GM21390 (cell line): ENCODE measurements around the gene PNMA8B.

Experiments
- ATAC-seq: cut with Tn5 transposase; IDR thresholded peaks from one replicate; pipeline ENCODE4 v1.9.1; 2021; ENCODE audit not compliant: unreplicated experiment

PNMA8B gene

GRCh38 chr19:46460055-46460454 lies 35.6 kb downstream of the PNMA8B start:
- no peak for ATAC-seq

GRCh38 chr19:46456930-46457329 lies 38.7 kb downstream of the PNMA8B start:
- ATAC-seq: no peak

DNA sequence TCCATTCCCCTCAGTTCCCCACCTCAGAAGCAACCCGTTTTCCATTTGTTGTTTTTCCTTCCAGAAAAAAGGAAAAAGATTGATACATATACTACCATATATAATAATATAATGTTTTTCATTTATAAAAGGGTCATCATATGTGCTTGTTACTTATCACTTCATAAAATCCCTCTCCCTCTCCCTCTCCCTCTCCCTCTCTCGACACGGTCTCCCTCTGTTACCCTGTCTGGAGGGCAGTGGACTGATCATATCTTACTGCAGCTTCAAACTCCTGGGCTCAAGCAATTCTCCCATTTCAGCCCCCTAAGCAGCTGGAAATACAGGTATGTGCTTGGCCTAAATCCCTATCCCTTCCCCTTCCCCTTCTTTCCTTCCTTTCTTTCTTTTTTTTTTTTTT lies 41.4 kb downstream of the PNMA8B start:
- no peak for ATAC-seq

DNA sequence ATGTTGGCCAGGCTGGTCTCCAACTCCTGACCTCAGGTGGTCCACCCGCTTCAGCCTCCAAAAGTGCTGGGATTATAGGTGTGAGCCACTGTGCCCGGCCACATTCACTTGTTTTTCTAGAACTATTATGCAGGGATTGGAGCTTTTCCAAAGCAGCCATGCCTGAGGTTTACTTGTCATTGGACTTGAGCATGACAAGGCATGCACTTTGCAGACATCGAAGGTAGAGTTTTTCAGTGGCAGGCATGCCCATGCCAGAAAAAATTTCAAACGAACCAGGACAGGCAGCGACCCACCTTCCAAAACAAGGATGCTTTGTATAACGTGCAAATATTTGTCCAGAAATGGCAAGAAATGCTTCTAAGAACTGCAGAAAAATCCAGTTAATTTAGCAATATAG lies 42.0 kb downstream of the PNMA8B start:
- ATAC-seq: no peak

DNA sequence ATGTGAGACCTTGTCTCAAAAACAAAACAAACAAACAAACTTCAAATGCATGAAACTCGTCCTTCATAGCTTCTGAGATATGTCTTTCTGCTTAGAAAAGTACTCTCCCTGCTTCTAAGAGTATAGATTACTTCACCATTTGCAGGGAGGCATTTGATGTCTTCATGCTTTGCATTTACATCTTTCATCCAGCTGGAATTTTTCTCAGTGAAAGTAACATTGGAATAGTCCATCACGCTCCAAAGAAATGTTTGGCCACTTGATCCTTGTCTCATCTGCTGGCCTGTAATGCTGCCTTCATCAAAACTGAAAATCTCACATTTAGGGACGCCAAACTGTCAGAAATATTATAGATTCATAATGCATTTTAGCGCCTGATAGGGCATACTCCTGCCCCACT lies 43.5 kb downstream of the PNMA8B start:
- no peak for ATAC-seq

GRCh38 chr19:46451352-46451751 lies 44.3 kb downstream of the PNMA8B start:
- no peak for ATAC-seq

GRCh38 chr19:46450737-46451136 lies 44.9 kb downstream of the PNMA8B start:
- no peak for ATAC-seq

DNA sequence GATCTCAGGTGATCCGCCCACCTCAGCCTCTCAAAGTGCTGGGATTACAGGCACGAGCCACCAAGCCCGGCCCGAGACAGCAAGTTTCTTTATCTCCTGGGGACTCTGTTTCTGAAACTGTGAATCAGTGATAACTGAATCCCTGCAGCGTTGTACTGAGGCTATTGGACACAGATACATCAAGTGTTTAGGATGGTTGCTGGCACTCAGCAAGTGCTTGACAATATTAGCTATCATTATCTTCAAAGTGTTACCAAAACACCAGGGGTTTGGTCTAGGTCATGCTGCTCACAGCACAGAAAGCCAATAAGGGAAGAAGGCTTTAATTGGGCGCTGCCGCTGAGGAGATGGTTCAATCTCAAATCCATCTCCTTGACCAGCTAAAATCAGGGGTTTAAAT lies 46.4 kb downstream of the PNMA8B start:
- no peak for ATAC-seq

DNA sequence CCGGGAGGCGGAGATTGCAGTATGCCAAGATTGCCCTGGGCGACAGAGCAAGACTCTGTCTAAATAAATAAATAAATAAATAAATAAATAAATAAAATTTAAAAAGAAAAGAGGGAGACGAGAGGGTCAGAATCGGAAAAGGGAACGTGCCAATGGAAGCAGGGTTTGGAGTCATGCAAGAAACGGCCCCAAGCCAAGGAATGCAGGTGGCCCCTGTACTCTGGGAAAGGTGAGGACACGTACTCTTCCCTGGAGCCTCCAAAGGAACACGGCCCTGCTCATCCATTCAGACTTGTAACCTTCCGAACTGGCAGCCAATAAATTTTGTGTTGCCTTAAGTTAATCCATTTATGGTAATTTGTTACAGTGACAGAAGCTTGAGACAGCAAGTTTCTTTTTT lies 47.1 kb downstream of the PNMA8B start:
- ATAC-seq: no peak

DNA sequence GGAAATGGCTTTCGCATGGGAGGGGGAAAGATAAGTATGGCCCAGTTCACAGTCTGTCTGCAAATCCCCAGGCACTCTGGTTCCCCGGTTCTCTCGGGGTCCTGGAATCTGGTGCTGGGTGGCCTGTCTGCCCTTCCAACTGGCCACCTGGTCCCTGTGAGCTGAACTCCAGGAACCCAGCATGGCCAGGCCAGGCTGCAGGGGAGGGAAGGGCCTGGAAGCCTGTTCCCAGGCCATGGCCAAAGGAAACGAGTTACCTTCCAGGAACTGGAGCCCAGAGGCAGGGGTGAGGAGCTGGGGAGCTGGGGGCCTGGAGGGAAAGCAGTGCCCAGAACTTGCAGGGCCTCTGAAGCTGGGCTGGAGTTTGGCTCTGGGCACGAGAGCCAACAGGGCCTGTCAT lies 47.8 kb downstream of the PNMA8B start:
- ATAC-seq: no peak

DNA sequence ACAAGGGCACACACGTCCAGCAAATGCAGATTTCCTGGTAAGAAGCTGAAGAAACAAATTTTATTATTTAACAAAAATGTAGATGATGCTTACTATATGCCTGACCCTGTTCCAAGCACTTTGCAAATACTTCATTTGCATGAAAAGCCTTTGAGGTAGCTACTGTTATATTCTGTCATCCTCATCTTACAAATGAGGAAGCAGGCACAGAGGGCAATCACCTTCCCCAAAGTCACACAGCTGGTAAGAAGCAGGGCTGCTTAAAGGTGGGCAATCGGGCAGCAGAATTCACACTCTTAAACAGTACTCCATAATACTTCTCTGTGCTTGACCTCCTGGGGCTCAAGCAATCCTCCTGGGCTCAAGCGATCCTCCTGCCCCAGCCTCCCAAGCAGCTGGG lies 48.7 kb downstream of the PNMA8B start:
- ATAC-seq: no peak

GRCh38 chr19:46446021-46446420 lies 49.6 kb downstream of the PNMA8B start:
- no peak for ATAC-seq

DNA sequence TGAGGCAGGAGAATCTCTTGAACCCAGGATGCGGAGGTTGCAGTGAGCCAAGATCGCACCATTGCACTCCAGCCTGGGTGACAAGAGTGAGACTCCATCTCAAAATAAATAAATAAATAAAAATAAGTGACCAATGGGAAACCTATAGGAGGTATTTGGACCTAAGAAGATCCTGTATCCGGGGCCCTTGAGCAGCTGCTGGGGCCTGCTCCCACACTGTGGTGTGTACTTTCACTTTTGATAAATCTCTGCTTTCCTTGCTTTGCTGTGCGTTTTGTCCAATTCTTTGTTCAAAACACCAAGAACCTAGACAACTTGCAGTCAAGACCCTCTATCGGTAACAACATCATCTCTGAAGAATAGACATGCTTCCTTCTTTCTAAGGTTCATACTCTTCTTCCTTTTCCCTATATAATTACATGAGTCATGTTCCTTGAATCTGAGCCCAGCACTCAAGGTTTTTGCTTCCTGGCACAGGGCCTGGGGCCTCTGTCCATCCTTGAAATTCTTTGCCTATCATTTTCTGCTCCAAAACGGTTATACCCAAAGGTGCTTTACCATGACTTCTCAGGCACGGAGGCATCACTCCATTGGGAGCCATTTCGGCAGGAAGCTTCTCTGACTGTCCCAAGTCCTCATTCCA lies 52.7 kb downstream of the PNMA8B start:
- ATAC-seq: no peak

- ATAC-seq: no peak
Measured at GRCh38 chr19:46441866-46442265, 53.8 kb downstream of the PNMA8B start.
